Prostate gland (tissue), 1 donor: ENCODE measurements around the gene LYPLA2.

Experiments
- POLR2A ChIP-seq: fragments of 450-650 bp; IDR thresholded peaks from one replicate; pipeline ENCODE4 v1.6.1; 2016; ENCODE audit warnings: antibody characterized with exemption, mild to moderate bottlenecking
- POLR2AphosphoS5 ChIP-seq: sonication (generic); formaldehyde crosslinking; IDR thresholded peaks from one replicate; pipeline ENCODE4 v1.6.1; 2017; ENCODE audit warnings: antibody characterized with exemption

- no peak for TF ChIP-seq POLR2A
- no peak for TF ChIP-seq POLR2AphosphoS5
Measured at GRCh38 chr1:23817633-23818032, 26.7 kb downstream of the LYPLA2 start.
